DND-41 (cell line): ENCODE data around the gene PABPN1L.

ENCODE experiments used
- ATAC-seq: fragments of 200-7000 bp; cut with Tn5 transposase; 3 replicates; pipeline ENCODE4 v1.9.1; 2021; ENCODE audit warnings: low read depth; ENCODE audit not compliant: insufficient read depth
- DNase-seq: peaks from one replicate; pipeline ENCODE4 v3.0.0-alpha.2; 2020
- H2AFZ ChIP-seq: 2 replicates; pipeline ENCODE4 v1.6.0; 2012; ENCODE audit warnings: low read depth, low read length
- H3K27ac ChIP-seq: 2 replicates; pipeline ENCODE4 v1.5.1; 2012; ENCODE audit warnings: low read length, inconsistent platforms
- H3K27me3 ChIP-seq: fragments of 200-600 bp; sonication (generic); 2 replicates; pipeline ENCODE4 v1.6.0; 2012; ENCODE audit warnings: low read length, mild to moderate bottlenecking, inconsistent platforms; ENCODE audit not compliant: insufficient read depth, poor library complexity
- H3K36me3 ChIP-seq: 2 replicates; pipeline ENCODE4 v1.5.1; 2012; ENCODE audit warnings: low read length, inconsistent platforms; ENCODE audit not compliant: insufficient read depth
- H3K4me1 ChIP-seq: 2 replicates; pipeline ENCODE4 v1.5.1; 2012; ENCODE audit warnings: mild to moderate bottlenecking, low read length; ENCODE audit not compliant: insufficient read depth
- H3K4me2 ChIP-seq: 2 replicates; pipeline ENCODE4 v1.6.0; 2012; ENCODE audit warnings: mild to moderate bottlenecking, moderate library complexity, low read length, inconsistent platforms; ENCODE audit not compliant: insufficient read depth
- H3K4me3 ChIP-seq, 2 experiments: fragments of 200-600 bp in 1 of 2; shearing (Covaris generic) in 1 of 2; 2 replicates each; pipeline ENCODE4 v1.5.1; 2012 to 2016; ENCODE audit warnings: inconsistent platforms in 2 of 2, low read length in 2 of 2, mild to moderate bottlenecking in 2 of 2, low read depth in 1 of 2, moderate library complexity in 1 of 2
- H3K79me2 ChIP-seq: 2 replicates; pipeline ENCODE4 v1.6.0; 2012; ENCODE audit warnings: low read length, inconsistent platforms; ENCODE audit not compliant: insufficient read depth
- H3K9ac ChIP-seq: 2 replicates; pipeline ENCODE4 v1.6.0; 2012; ENCODE audit warnings: low read depth, mild to moderate bottlenecking, inconsistent platforms, low read length, moderate library complexity
- H3K9me3 ChIP-seq: 2 replicates; pipeline ENCODE4 v1.5.1; 2012; ENCODE audit warnings: low read length, moderate library complexity, mild to moderate bottlenecking, inconsistent platforms; ENCODE audit not compliant: insufficient read depth, severe bottlenecking
- H4K20me1 ChIP-seq: 2 replicates; pipeline ENCODE4 v1.6.0; 2012; ENCODE audit warnings: low read length; ENCODE audit not compliant: insufficient read depth
- CTCF ChIP-seq: IDR thresholded peaks from 2 replicates; pipeline ENCODE4 v1.5.1; 2012; ENCODE audit warnings: borderline replicate concordance, low read length, moderate library complexity, mild to moderate bottlenecking; ENCODE audit not compliant: poor library complexity, severe bottlenecking; ENCODE audit errors: extremely low read depth
- EZH2 ChIP-seq: IDR thresholded peaks from 3 replicates; pipeline ENCODE4 v1.6.1; 2012; ENCODE audit warnings: borderline replicate concordance, low read depth, mild to moderate bottlenecking, moderate library complexity, low read length, inconsistent platforms; ENCODE audit not compliant: severe bottlenecking

Gene PABPN1L

DNA sequence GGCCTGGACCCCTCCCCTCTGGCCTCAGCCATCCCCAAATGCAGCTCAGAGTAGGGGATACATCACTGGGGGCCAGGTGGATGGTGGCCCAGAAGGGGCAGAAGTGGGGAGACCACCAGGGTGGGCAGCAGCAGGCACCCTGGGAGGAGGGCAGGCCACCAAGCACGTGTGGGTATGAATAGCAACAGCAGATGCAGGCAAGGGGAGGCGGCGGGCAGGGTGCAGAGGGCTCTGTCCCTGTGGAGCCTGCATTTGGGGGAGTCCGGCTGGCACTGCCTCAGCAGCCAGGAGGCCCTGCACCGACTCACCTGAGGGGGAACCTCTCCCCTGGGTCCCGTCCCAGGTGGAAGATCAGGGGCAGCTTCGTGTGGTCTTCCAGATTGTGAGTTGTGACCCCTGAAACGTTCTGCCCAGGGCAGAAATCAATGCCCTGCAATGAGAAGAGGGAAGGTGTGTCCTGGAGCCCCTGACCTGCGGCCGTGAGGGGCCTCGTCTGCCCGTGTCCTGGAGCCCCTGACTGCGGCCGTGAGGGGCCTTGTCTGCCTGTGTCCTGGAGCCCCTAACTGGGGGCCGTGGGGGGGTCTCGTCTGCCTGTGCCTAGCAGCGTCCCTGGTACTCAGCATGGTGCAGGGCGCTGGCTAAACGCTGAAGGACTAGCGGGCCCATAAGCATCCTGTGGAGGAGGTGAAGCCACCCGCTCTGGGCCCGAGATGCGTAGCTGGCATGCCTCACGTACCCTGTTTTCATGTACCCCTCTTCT, 44.0 kb downstream of the PABPN1L start:
- H3K27ac ChIP-seq: no peak overlapping the region
- H3K4me3 ChIP-seq: no peak overlapping the region
- H2AFZ ChIP-seq: no peak overlapping the region
- H3K4me1 ChIP-seq: no peaks in the 10 kb centered on the region
- no peak for TF ChIP-seq CTCF
- TF ChIP-seq EZH2: no peak
- H3K79me2 ChIP-seq: no peaks in the 10 kb centered on the region
- no peak for ATAC-seq
- no peaks in the 10 kb centered on the region for H3K9me3 ChIP-seq
- H4K20me1 ChIP-seq: no peaks in the 10 kb centered on the region; the same call in 1 of the 2 replicates
- H3K36me3 ChIP-seq: peaks cover 10% of the 10 kb centered on the region
- no peak overlapping the region for H3K9ac ChIP-seq
- H3K27me3 ChIP-seq: no peaks in the 10 kb centered on the region
- no peak overlapping the region for H3K4me2 ChIP-seq
- DNase-seq: no peak

DNA sequence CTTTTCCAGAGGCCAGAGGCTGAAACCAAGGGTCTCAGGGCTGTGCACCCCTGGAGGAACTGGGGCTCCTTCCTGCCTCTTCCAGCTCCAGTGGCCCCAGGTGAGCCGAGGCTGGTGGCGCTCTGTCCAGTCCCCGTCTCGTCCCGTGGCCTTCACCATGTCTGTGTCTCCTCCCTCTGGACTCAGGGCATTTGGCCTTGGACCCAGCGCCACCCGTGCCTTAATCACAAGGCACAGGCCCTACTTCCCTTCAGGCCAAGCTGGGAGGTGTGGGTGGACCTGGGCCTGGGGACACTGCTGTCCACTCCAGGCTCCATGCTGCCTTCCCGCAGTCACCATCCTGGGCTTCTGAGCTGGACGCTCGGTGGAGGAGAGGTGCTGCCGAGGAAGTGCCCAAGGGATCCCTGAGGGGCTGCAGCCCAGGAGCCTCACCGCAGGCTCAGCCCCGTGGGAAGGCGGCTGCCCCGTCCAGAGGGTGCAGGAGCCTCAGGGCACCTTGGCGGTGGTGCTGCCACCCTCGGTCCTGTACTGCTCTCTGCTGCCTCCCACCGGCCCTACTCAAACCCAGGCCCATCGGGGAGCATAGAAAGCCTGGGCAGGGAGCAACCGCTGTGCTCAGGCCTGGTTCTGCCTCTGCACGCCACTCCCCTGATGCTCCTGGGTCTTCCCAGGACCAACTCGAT, 45.2 kb downstream of the PABPN1L start:
- no peaks in the 10 kb centered on the region for H3K27me3 ChIP-seq
- H3K9me3 ChIP-seq: no peaks in the 10 kb centered on the region
- no peaks in the 10 kb centered on the region for H3K4me1 ChIP-seq
- TF ChIP-seq EZH2 (no peak), CTCF (no peak)
- H3K9ac ChIP-seq: no peak overlapping the region
- no peak overlapping the region for H3K4me3 ChIP-seq
- H4K20me1 ChIP-seq: no peaks in the 10 kb centered on the region; the same call in none of the 2 replicates
- H3K27ac ChIP-seq: no peak overlapping the region
- no peak overlapping the region for H2AFZ ChIP-seq
- no peak overlapping the region for H3K4me2 ChIP-seq
- peaks cover 10% of the 10 kb centered on the region for H3K36me3 ChIP-seq
- ATAC-seq (no peak), DNase-seq (no peak)
- H3K79me2 ChIP-seq: no peaks in the 10 kb centered on the region

- Histone ChIP-seq H3K4me1 (no peaks in the 10 kb centered on the region), H3K36me3 (peaks cover 10% of the 10 kb centered on the region), H3K9me3 (no peaks in the 10 kb centered on the region), H3K4me2 (no peak overlapping the region), H3K79me2 (no peaks in the 10 kb centered on the region), H3K27ac (no peak overlapping the region), H3K27me3 (no peaks in the 10 kb centered on the region), H2AFZ (no peak overlapping the region), H3K4me3 (no peak overlapping the region), H3K9ac (no peak overlapping the region), H4K20me1 (peaks cover 6% of the 10 kb centered on the region)
- no peak for TF ChIP-seq EZH2
- no peak for TF ChIP-seq CTCF
- ATAC-seq: no peak
- DNase-seq: no peak
Observed at GRCh38 chr16:88820385-88821025, 46.0 kb downstream of the PABPN1L start.
